GM18505 (cell line): ENCODE results near the gene RIMBP2.

Source experiments
- ATAC-seq: cut with Tn5 transposase; IDR thresholded peaks from one replicate; pipeline ENCODE4 v1.9.1; 2021; ENCODE audit not compliant: unreplicated experiment
- POLR2A ChIP-seq: IDR thresholded peaks from 4 replicates; pipeline ENCODE4 v1.6.1; 2011; ENCODE audit warnings: borderline replicate concordance; ENCODE audit not compliant: insufficient read depth, insufficient read length; ENCODE audit errors: extremely low read depth

The RIMBP2 gene

GRCh38 chr12:130391186-130391585 is 324.9 kb downstream of the RIMBP2 start:
- no peak for ATAC-seq

GRCh38 chr12:130385193-130385592 is 330.9 kb downstream of the RIMBP2 start:
- ATAC-seq, result no peak

More at GRCh38 chr12:130391186-130391585, 324.9 kb downstream of the RIMBP2 start:
- TF ChIP-seq POLR2A, result no peak

GRCh38 chr12:130384234-130384633 is 331.9 kb downstream of the RIMBP2 start:
- no peak for TF ChIP-seq POLR2A
- no peak for ATAC-seq

More at GRCh38 chr12:130385193-130385592, 330.9 kb downstream of the RIMBP2 start:
- TF ChIP-seq POLR2A, result no peak

GRCh38 chr12:130382818-130383217 is 333.3 kb downstream of the RIMBP2 start:
- no peak for ATAC-seq
- TF ChIP-seq POLR2A, result no peak

GRCh38 chr12:130375296-130376287 is 340.5 kb downstream of the RIMBP2 start:
- ATAC-seq, result no peak
- no peak for TF ChIP-seq POLR2A

GRCh38 chr12:130374083-130374482 is 342.0 kb downstream of the RIMBP2 start:
- ATAC-seq, result no peak
- no peak for TF ChIP-seq POLR2A

- no peak for ATAC-seq
- no peak for TF ChIP-seq POLR2A
These were observed 343.2 kb downstream of the RIMBP2 start for GRCh38 chr12:130372936-130373335.

- no peak for ATAC-seq
- TF ChIP-seq POLR2A, result no peak
These were observed 344.8 kb downstream of the RIMBP2 start for GRCh38 chr12:130371296-130371695.

- no peak for ATAC-seq
- no peak for TF ChIP-seq POLR2A
These were observed 346.3 kb downstream of the RIMBP2 start for GRCh38 chr12:130369816-130370215.

- ATAC-seq, result no peak
- TF ChIP-seq POLR2A, result no peak
These were observed 348.6 kb downstream of the RIMBP2 start for GRCh38 chr12:130367523-130367922.

GRCh38 chr12:130367003-130367402 is 349.1 kb downstream of the RIMBP2 start:
- no peak for TF ChIP-seq POLR2A
- no peak for ATAC-seq

- no peak for TF ChIP-seq POLR2A
- ATAC-seq, result no peak
These were observed 349.9 kb downstream of the RIMBP2 start for GRCh38 chr12:130366159-130366558.

GRCh38 chr12:130364578-130364977 is 351.5 kb downstream of the RIMBP2 start:
- TF ChIP-seq POLR2A, result no peak

GRCh38 chr12:130362060-130362459 is 354.0 kb downstream of the RIMBP2 start:
- no peak for TF ChIP-seq POLR2A
- no peak for ATAC-seq

More at GRCh38 chr12:130364578-130364977, 351.5 kb downstream of the RIMBP2 start:
- no peak for ATAC-seq
